Nephron progenitor cell (in vitro differentiated cells): ENCODE results near the gene KRTAP12-2.
"Not testable (repeated sequence)": the region's sequence is repeated elsewhere in the genome, so short reads cannot be mapped to it uniquely, and the experiment has no call there.

ENCODE experiments used
- DNase-seq: peaks from one replicate; pipeline ENCODE4 v3.0.0; 2021
- H3K27ac Mint-ChIP-seq: 2 replicates; pipeline ENCODE4 v1.8.0; 2021; ENCODE audit warnings: mild to moderate bottlenecking, moderate library complexity, mixed read lengths
- H3K27me3 Mint-ChIP-seq: 2 replicates; pipeline ENCODE4 v1.8.0; 2021; ENCODE audit warnings: mild to moderate bottlenecking, low read depth, mixed read lengths; ENCODE audit not compliant: poor library complexity
- H3K36me3 Mint-ChIP-seq: 2 replicates; pipeline ENCODE4 v1.8.0; 2021; ENCODE audit warnings: low read depth, mixed read lengths
- H3K4me1 Mint-ChIP-seq: 2 replicates; pipeline ENCODE4 v1.8.0; 2021; ENCODE audit warnings: mixed read lengths
- H3K4me3 Mint-ChIP-seq: 2 replicates; pipeline ENCODE4 v1.8.0; 2021; ENCODE audit warnings: mild to moderate bottlenecking, moderate library complexity, mixed read lengths
- H3K9me3 Mint-ChIP-seq: 2 replicates; pipeline ENCODE4 v1.8.0; 2021; ENCODE audit warnings: mild to moderate bottlenecking, moderate library complexity, mixed read lengths
- CTCF ChIP-seq: fragments of 200-600 bp; sonication (generic); IDR thresholded peaks from 2 replicates; pipeline ENCODE4 v1.5.0; 2021; ENCODE audit warnings: antibody characterized with exemption

KRTAP12-2 gene

GRCh38 chr21:44686000-44686781 is 19.5 kb upstream of the KRTAP12-2 start:
- no peak for DNase-seq
- TF ChIP-seq CTCF, result no peak
- Mint-ChIP-seq H3K9me3 (no peaks in the 10 kb centered on the region), H3K27ac (no peak overlapping the region), H3K36me3 (no peaks in the 10 kb centered on the region), H3K4me1 (peaks cover 23% of the 10 kb centered on the region), H3K4me3 (no peak overlapping the region), H3K27me3 (peaks cover 37% of the 10 kb centered on the region)

GRCh38 chr21:44685050-44685449 is 18.3 kb upstream of the KRTAP12-2 start:
- DNase-seq, H3K9me3 Mint-ChIP-seq, H3K27ac Mint-ChIP-seq, H3K4me3 Mint-ChIP-seq, H3K36me3 Mint-ChIP-seq: not testable (repeated sequence)
- H3K27me3 Mint-ChIP-seq, result peaks cover 37% of the 10 kb centered on the region
- peaks cover 23% of the 10 kb centered on the region for H3K4me1 Mint-ChIP-seq

GRCh38 chr21:44684483-44684882 is 17.8 kb upstream of the KRTAP12-2 start:
- H3K36me3 Mint-ChIP-seq, result no peaks in the 10 kb centered on the region
- no peak for TF ChIP-seq CTCF
- H3K4me1 Mint-ChIP-seq, result peaks cover 23% of the 10 kb centered on the region
- H3K27me3 Mint-ChIP-seq, result peaks cover 39% of the 10 kb centered on the region
- H3K9me3 Mint-ChIP-seq, result no peaks in the 10 kb centered on the region
- H3K27ac Mint-ChIP-seq, result no peak overlapping the region
- DNase-seq, result no peak
- H3K4me3 Mint-ChIP-seq, result no peak overlapping the region

GRCh38 chr21:44684077-44684476 is 17.4 kb upstream of the KRTAP12-2 start:
- Mint-ChIP-seq H3K9me3 (no peaks in the 10 kb centered on the region), H3K36me3 (no peaks in the 10 kb centered on the region), H3K27me3 (peaks cover 40% of the 10 kb centered on the region)

GRCh38 chr21:44682580-44683151 is 15.9 kb upstream of the KRTAP12-2 start:
- Mint-ChIP-seq H3K9me3 (no peaks in the 10 kb centered on the region), H3K27me3 (peaks cover 33% of the 10 kb centered on the region), H3K4me1 (peaks cover 17% of the 10 kb centered on the region), H3K27ac (no peak overlapping the region), H3K36me3 (no peaks in the 10 kb centered on the region), H3K4me3 (no peak overlapping the region)
- no peak for TF ChIP-seq CTCF
- DNase-seq, result no peak

More at GRCh38 chr21:44684077-44684476, 17.4 kb upstream of the KRTAP12-2 start:
- Mint-ChIP-seq H3K27ac (no peak overlapping the region), H3K4me3 (no peak overlapping the region), H3K4me1 (peaks cover 23% of the 10 kb centered on the region)
- TF ChIP-seq CTCF, result no peak
- DNase-seq, result no peak

GRCh38 chr21:44681861-44682579 is 15.3 kb upstream of the KRTAP12-2 start, which contains the start of gene KRTAP12-1:
Gene KRTAP12-1 (minus strand): TSS chr21:44682163. CDS start chr21:44682123, 40 bp downstream.
- H3K36me3 Mint-ChIP-seq, result no peaks in the 10 kb centered on the region
- H3K4me3 Mint-ChIP-seq, result no peak within 1 kb of the TSS
- TF ChIP-seq CTCF, result no peak
- no peaks in the 10 kb centered on the region for H3K9me3 Mint-ChIP-seq
- H3K27me3 Mint-ChIP-seq, result peaks cover 28% of the 10 kb centered on the region
- no peak within 1 kb of the TSS for H3K27ac Mint-ChIP-seq
- no peak for DNase-seq
- peaks cover 11% of the 10 kb centered on the region for H3K4me1 Mint-ChIP-seq
